HTERT RPE-1 (cell line): ENCODE data around the gene GRB2.
"Not testable (repeated sequence)": the region's sequence is repeated elsewhere in the genome, so short reads cannot be mapped to it uniquely, and the experiment has no call there.

Experiments used
- in situ Hi-C: fragments of 300-500 bp; cut with MboI; formaldehyde crosslinking; loops from 4 replicates; pipeline ENCODE4 v1.14.3; 2020; ENCODE audit warnings: low sequenced_read_pairs

The GRB2 gene

DNA sequence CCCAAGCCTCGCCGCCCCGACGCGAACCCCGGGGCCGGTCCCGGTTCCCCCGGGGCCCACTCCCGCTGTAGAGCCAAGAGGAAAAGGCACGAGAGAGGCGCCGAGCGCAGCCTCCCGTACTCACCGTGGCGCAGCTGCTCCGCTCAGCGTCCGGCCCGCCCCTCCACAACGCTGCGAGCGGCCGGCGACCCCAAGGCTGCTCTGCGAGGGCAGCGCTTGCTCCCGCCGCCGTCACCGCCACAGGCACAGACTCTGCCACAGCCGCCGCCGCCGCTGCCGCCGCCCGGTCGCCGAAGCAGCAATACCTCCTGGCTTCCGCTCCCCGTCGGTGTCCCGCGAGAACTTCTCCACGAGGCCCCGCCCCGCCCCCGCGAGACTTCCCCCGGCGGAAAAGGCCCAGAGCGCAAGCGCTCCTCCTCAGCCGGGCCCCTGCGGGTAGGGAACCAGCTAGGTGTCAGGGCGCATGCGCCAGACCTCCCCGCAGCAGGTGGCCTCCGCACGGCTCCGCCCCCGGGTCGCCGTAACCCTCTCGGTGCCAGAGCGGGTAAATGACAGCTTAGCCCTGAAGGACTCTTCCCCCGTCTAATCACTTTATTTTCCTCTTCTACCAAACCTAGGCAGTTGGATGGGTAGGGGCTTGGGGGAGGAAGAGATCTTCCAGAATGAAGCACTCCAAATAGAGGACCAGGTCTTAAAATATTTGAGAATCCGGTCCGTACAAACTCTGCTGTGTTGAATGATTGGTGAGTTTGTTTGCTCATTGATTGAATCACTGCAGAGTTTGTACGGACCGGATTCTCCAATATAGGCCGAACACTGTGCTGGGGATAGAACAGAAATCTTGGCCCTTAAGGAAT lies at the start of gene GRB2:
TSS of gene GRB2 (minus strand) at position 314 of the 857 bp plus-strand sequence. CDS start 12,050 bp downstream, outside the sequence.
- in situ Hi-C loops: no loop called here

DNA sequence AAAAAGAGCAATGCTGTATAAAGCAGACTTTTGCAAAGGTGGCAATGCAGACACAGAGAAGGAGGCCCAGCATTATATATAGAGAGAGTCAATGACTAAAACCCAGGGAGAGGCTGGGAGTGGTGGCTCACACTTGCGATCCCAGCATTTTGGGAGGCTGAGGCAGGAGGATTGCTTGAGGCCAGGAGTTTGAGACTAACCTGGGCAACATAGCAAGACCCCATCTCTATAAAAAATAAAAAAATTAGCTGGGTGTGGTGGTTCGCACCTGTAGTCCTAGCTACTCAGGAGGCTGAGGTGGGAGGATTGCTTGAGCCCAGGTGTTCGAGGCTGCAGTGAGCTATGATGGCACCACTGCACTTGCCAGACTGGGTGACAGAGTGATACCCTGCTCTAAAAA lies 49.2 kb upstream of the GRB2 start:
- in situ Hi-C loops: not testable (repeated sequence)

DNA sequence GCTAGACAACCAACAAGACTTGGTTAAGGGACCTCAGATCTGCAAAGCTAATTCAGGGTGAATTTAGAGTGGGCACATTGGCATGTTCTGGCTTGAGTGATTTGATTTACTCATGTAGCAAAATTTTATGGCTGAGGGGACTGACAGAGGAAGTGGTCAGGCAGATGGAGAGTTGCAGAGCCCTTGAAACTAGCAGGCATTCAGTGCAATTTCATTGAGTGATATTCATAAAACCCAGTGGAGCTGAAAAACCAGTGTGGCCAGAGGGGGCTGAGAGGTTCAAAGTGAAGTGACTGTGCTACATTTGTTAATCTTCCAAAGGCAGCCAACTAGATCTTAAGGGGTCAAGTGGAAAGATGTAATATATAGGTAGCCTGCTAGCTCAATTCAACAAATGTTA lies 48.7 kb upstream of the GRB2 start:
- in situ Hi-C loops: no loop called here

DNA sequence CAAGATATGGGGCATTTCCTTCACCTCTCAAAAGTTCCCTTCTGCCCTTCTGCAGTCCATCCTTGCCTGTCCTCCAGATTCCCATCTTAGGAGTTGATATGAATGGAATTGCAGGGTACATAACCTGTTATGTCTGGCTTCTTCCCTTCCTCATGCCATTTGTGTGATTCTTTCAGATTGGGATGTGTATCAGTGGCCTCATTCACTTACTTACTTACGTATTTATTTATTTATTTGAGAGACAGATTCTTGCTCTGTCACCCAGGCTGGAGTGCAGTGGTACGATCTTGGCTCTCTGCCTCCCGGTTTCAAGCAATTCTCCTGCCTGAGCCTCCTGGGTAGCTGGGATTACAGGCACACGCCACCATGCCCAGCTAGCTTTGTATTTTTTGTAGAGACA lies 44.8 kb upstream of the GRB2 start:
- in situ Hi-C loops: no loop called here

DNA sequence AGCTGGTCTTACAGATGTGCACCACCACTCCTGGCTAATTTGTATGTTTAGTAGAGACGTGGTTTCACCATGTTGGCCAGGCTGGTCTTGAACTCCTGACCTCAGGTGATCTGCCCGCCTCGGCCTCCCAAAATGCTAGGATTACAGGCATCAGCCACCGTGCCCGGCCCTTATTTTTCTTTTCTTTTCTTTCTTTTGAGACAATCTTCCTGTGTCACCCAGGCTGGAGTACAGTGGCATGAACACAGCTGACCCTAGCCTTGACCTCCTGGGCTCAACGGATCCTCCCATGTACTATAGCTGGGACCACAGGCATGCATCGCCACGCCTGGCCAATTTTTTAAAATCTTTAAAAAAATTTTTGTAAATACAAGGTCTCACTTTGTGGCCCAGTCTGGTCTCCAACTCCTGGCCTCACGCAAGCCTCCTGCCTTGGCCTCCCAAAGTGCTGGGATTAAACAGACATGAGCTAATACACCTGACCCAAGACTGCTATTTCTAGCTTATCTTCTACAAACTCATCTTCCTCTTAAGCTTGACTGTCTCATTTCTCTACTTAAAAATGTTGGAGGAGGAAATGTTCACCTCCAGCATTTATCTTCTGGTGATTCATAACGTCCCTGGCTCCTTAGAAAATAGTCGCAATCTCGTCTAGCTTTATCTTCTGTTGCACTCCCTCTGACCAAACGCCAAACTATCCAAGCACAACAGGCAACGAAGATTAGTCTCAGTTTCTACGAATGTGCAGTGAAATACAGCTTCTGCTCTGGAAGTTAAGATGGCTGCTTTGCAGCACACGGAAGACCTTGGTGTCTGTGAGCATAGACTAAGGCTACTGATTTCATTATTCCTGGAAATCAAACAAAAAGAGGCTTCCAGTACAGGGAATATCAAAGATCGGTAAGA lies 42.7 kb upstream of the GRB2 start:
- in situ Hi-C loops: no loop called here

DNA sequence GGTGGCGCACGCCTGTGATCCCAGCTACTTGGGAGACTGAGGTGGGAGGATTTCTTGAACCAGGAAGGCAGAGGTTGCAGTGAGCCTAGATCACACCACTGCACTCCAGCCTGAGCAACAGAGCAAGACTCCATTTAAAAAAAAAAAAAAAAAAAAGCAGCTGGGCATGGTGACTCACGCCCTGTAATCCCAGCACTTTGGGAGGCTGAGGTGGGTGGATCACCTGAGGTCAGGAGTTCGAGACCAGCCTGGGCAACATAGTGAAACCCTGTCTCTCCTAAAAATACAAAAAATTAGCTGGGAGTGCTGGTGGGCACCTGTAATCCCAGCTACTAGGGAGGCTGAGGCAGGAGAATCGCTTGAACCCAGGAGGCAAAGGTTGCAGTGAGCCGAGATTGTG lies 40.4 kb upstream of the GRB2 start:
- in situ Hi-C loops: not testable (repeated sequence)

DNA sequence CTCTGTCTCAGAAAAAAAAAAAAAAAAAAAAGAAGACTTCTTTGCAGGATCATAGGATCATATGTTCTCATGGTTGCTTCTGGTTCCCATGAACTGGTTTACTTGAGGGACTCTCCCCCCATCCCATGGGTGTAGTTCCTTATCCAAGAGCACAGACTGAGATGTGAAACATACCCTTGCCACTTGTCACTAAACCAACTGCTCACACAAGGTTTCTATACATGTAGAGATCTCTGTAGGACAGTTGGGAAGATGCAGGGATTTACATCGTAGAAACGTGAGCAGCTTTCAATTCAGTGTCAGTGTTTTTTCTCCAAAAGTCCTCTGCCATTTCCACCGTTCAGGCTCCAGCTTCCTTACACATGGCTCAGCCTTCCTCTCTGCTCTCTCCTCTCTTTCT lies 39.8 kb upstream of the GRB2 start:
- in situ Hi-C loops: no loop called here

DNA sequence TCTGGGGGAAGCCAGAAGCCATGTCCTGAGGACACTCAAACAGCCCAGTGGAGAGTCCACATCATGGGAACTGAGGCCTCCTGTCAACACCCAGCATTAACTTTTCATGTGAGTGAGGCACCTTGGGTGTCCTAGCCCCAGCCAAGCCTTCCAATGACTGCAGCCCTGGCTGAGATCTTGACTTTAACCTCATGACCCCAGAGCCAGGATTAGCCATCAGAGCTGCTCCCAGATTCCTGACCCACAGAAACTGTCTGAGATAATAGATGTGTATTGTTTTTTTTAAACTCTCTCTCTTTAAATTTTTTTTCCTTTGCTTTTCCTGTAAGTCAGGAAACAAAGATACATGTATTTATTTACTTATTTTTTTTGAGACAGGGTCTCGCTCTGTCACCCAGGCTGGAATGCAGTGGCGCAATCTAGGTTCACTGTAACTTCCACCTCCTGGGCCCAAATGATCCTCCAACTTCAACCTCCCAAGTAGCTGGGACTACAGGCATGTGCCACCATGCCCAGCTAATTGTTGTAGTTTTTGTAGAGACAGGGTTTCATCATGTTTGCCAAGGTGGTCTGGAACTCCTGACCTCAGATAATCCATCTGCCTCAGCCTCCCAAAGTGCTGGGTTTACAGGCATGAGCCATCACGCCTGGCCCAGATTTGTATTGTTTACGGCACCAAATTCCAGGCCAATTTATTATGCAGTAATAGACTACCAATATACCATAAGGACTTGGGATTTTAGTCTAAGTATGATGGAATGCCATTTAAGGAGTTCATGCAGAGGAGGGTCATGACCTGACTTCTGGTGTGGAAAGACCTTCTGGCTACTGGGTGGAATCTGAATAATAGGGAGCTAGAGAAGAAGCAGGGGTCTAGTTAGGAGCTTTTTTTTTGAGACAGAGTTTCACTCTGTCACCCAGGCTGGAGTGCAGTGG lies 37.0 kb upstream of the GRB2 start:
- in situ Hi-C loops: no loop called here

DNA sequence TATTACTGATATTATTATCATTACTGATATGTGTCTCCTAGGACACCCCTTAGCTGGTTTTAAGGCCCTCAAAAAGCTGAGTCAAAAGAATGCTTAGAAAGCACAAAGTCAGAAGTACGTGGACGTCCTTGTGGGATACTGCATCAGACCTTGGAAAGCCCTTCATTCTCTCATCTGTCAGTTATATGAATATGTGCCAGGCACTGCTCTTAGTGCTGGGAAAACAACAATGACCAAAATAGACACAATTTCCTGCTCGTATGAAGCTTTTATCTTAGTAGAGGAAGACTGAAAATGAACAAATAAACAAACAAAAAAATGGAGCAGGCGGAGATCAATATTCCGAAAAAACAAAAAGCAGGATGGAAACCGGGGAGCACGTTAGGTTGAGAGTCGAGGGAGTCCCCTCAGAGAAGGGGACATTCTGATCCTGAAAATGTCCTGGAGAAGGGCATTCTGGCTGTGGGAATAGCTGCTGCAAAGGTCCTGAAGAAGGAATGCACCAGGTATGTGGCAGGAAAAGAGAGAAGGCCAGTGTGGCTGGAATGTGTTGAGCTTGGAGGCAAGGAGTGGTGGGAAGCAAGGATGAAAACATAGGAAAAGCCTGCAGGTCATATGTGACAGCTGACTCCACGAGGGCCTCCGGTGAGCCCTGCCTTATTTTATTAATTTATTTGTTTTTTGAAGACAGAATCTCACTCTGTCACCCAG lies 35.4 kb upstream of the GRB2 start:
- in situ Hi-C loops: no loop called here

DNA sequence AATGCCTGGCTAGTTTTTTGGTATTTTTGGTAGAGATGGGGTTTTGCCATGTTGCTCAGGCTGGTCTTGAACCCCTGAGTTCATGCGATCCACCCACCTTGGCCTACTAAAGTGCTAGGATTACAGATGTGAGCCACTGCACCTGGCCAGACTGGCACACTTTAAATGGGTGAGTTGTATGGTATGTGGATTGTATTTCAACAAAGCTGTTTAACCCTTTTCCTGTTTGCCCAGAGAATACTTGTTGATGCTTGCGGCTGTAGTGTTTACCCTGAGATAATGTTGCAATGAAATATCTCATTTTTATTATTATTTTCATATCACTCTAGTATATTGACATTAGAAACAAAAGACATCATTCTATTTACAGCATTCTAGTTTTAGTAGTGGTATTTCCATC lies 33.8 kb upstream of the GRB2 start:
- in situ Hi-C loops: no loop called here

DNA sequence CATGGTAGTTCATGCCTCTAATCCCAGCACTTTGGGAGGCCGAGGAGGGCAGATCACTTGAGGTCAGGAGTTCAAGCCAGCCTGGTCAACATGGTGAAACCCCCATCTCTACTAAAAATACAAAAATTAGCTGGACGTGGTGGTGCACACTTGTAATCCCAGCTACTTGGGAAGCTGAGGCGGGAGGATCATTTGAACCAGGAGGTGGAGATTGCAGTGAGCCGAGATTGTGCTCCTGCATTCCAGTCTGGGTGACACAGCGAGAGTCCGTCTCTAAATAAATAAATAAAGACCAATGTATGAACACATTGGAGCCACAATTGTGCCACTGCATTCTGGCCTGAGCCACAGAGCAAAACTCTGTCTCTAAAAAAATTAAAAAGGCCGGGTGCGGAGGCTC lies 31.9 kb upstream of the GRB2 start:
- in situ Hi-C loops: not testable (repeated sequence)

DNA sequence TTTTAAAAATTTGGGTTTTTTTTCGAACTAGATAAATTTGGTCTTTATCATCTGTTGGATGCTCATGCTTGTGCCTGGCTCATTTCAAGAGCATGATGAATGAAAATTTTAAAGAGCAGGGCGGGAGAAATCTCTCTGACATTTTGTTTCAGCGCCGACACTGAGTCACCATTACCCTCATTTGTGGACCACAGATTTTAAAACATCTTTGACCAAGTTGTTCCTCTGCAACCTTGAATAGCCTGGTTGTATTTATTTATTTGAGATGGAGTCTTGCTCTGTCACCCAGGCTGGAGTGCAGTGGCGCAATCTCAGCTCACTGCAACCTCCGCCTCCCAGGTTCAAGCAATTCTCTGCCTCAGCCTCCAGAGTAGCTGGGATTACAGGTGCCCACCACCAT lies 29.0 kb upstream of the GRB2 start:
- in situ Hi-C loops: not testable (repeated sequence)

DNA sequence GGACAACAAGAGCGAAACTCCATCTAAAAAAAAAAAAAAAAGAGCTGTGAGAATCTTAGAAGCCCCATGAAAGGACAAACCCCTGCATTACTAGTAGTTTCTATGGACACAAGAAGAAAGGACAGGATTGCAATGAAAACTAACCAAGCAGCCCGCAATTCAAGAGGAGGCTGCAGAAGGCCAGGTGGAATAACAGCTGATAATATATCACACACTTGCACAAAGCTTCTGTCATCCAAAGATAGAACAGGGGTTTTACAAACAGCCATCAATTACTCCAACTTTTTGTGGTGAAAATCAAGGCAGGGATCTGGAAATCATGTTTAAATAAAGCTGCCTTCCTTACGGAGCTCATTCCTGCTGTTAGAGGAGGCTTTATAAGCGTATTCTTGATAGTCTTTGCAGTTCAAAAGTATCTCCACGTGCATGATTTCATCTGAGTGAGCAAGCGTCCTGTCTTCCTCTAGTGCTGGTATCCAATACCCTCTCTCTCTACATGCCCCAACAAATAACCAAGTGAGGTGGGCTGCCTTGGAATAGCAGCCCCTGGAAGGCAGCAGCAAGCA lies 27.8 kb upstream of the GRB2 start:
- in situ Hi-C loops: no loop called here

DNA sequence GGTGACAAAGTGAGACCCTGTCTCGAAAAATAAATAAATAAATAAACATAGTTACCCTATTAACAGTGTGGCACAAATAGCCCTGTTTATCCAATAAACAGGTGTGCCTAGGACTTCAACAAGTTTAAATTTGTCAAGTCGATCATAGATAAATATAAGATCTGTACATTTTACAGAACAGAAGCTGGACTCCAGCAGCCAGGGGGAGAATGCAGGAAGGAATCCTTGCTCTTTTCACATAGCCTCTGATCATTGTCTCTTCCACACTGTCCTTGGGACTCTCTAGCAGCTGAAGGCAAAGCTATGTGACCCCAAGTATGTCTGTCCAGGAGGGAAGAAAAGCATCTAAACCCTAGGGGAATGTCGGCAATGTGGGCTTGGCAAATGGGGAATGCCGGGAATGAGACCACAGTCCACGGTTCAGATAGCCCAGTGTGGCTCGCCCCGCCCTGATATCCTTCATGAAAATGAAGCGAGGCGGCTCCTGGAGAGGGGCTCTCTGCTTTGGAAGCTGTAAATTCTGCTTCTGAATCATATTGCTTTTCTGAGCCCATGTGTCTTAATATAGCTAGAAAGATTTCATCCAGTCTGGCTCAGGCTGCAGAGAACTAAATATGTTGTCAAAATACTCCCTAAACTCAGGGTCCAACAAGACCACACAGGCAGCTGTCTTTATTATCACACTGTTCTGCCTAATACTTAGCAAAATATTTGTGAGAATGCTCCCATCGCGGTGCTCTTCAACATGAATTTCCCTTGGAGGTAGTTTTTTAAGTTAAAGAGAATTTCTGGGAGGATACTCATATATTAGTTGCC lies 24.9 kb upstream of the GRB2 start:
- in situ Hi-C loops: no loop called here

DNA sequence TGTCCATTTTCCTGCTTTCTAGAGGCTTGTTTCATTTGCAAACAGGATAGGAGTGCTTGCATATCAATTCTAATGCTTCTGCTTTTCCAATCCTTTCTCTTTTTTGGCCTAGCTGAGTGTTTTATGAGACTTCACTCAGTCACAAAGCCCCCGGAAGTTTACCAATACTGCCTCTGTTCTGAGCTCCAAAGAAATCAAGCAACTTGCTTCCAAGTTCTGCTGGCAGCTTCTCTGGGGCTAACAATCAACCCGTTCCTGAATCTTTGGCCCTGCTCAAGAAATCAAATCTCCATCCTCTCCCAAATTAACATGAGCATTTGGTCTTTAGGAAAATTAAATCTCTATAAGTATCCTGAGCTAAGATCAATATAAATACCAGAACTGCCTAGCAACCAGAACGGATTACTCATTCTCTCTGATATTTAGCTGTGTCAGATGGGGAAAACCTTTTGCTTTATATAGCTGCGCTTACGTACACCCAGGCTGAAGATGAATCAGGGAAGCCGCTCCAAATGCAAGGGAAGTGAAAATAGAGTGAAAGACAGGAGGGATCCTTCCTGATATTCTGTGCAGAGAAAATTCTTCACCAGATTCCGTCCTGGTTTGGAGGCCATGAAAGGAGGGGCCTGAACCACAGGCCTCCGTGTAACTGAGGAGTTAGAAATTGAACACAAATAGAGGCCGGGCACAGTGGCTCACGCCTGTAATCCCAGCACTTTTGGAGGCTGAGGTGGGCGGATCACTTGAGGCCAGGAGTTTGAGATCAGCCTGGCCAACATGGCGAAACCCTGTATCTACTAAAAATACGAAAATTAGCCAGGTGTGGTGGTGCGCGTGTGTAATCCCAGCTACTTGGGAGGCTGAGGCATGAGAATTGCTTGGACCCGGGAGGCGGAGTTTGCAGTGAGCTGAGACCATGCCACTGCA lies 23.3 kb upstream of the GRB2 start:
- in situ Hi-C loops: no loop called here

DNA sequence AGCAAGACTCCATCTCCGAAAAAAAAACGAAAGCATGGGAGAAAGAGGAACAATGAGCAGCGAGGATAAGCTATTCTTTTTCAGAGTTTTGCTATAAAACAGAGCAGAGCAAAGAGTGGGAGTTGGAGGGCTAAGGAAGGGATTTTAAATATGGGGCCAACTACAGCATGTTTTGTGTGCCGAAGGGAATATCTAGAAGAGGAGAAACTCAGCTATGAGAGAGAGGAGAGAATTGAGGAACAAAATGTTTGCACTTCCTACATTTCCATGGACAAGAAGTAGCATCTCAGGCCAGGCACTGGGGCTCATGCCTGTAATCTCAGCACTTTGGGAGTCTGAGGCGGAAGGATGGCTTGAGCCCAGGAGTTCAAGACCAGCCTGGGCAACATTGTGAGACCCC lies 13.1 kb upstream of the GRB2 start:
- in situ Hi-C loops: no loop called here

DNA sequence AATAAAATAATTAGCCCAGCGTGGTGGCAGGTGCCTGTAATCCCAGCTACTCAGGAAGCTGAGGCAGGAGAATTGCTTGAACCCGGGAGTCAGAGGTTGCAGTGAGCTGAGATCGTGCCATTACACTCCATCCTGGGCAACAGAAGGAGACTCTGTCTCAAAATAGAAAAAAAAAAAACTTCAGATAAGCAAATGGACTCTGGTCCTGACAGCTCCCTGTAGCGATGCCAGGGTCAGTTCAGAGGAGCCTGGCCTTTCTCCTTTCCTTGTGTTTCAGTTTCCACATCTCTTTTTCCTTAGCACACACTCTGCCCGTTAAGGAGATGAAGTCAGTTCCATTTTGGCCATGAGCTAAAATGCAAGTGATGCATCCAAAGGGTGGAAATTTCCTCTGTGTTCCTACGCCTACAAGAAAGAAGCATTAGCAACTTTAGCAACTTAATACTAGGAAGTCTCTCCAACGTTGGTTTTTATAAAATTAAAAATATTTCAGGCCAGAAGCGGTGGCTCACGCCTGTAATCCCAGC lies 11.6 kb upstream of the GRB2 start:
- in situ Hi-C loops: no loop called here

DNA sequence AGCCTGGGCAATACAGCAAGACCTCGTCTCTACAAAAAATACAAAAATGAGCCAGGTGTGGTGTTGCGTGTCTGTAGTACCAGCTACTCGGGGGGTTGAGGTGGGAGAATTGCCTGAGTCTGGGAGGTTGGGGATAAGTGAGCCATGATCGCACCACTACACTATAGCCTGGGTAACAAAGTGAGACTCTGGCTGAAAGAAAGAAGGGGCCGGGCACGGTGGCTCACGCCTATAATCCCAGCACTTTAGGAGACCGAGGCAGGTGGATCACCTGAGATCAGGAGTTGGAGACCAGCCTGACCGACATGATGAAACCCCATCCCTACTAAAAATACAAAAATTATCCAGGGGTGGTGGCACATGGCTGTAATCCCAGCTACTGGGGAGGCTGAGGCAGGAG lies 10.5 kb upstream of the GRB2 start:
- in situ Hi-C loops: no loop called here
